BLaER1 treated with 17β-estradiol and CSF1 and Interleukin-3, amounts not matched to agents 10 nM and 100 nM (cell line): ENCODE data around the gene ATP6V1C2.

ENCODE experiments used
- H3K27ac ChIP-seq, 11 experiments: shearing (Covaris generic); formaldehyde crosslinking; 2 replicates each; pipeline ENCODE4 v1.8.1; 2022
- H3K27me3 ChIP-seq, 11 experiments: shearing (Covaris generic); formaldehyde crosslinking; 2 replicates each; pipeline ENCODE4 v1.8.1; 2022
- H3K36me3 ChIP-seq, 11 experiments: shearing (Covaris generic); formaldehyde crosslinking; 2 replicates each; pipeline ENCODE4 v1.8.1; 2022
- H3K4me1 ChIP-seq, 10 experiments: shearing (Covaris generic); formaldehyde crosslinking; 2 replicates each; pipeline ENCODE4 v1.8.1; 2022
- H3K4me2 ChIP-seq, 11 experiments: shearing (Covaris generic); formaldehyde crosslinking; 2 replicates each; pipeline ENCODE4 v1.8.1; 2022
- H3K4me3 ChIP-seq, 10 experiments: shearing (Covaris generic); formaldehyde crosslinking; 2 replicates each; pipeline ENCODE4 v1.8.1; 2022
- H3K9ac ChIP-seq, 11 experiments: shearing (Covaris generic); formaldehyde crosslinking; 2 replicates each; pipeline ENCODE4 v1.8.1; 2022
- H3K9me3 ChIP-seq, 11 experiments: shearing (Covaris generic); formaldehyde crosslinking; replicated peaks in 1 of 11; 2 replicates each; pipeline ENCODE4 v1.8.1; 2022
- H4K20me1 ChIP-seq, 11 experiments: shearing (Covaris generic); formaldehyde crosslinking; 2 replicates each; pipeline ENCODE4 v1.8.1; 2022
- Cebpa-rat ChIP-seq, 11 experiments: shearing (Covaris generic); IDR thresholded peaks; 2 replicates each; pipeline ENCODE4 v1.8.1; 2022

The ATP6V1C2 gene

DNA sequence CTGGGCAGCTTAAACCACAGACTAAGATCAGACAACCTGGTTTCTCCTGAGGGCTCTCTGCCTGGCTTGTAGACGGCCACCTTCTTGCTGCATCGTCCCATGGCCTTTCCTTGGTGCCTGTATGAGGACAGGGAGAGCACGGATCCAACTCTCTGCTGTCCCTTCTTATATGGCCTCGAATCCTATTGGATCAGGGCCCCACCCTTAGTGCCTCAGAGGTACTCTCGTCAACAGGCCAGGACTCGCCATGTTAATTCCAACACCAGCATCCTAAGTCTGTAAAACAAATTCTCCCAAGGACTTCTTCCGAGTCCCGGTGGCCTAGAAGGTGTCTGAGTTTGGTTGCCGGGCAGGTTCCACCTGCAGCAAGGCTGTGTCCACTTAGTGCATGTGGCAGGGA, 40.2 kb downstream of the ATP6V1C2 start:
- Histone ChIP-seq H3K9me3 (no peaks in the 10 kb centered on the region), H3K4me1 (peaks cover 11 to 35% (median 29%) of the 10 kb centered on the region in 10 experiments)

GRCh38 chr2:10762651-10763460, 41.4 kb downstream of the ATP6V1C2 start:
- no peaks in the 10 kb centered on the region for H3K36me3 ChIP-seq
- peaks cover 11 to 35% (median 29%) of the 10 kb centered on the region in 10 experiments for H3K4me1 ChIP-seq
- no peaks in the 10 kb centered on the region for H3K27me3 ChIP-seq
- H3K27ac ChIP-seq, result no peak overlapping the region; a peak in 1 of 22 replicates
- peaks cover 0 to 13% (median 0%) of the 10 kb centered on the region in 11 experiments; a peak in 2 of 22 replicates for H4K20me1 ChIP-seq
- no peaks in the 10 kb centered on the region for H3K9me3 ChIP-seq
- no peak overlapping the region; a peak in 1 of 20 replicates for H3K4me3 ChIP-seq
- peak overlapping the region in 10 of 11 experiments; percentile 37 to 93 (median 84); a peak in 18 of 22 replicates for H3K4me2 ChIP-seq
- peak overlapping the region in 2 of 11 experiments; percentile 41 to 44; a peak in 2 of 22 replicates for H3K9ac ChIP-seq
- no peak for TF ChIP-seq Cebpa-rat (IDR thresholded peaks at IDR 0.05)

More for the DNA sequence above, 40.2 kb downstream of the ATP6V1C2 start:
- H4K20me1 ChIP-seq, result peaks cover 0 to 13% (median 0%) of the 10 kb centered on the region in 11 experiments; a peak in 2 of 22 replicates
- no peak for TF ChIP-seq Cebpa-rat (IDR thresholded peaks at IDR 0.05)
- H3K9ac ChIP-seq, result no peak overlapping the region
- no peak overlapping the region for H3K27ac ChIP-seq
- no peak overlapping the region for H3K4me2 ChIP-seq
- H3K4me3 ChIP-seq, result no peak overlapping the region
- no peaks in the 10 kb centered on the region for H3K36me3 ChIP-seq
- no peaks in the 10 kb centered on the region for H3K27me3 ChIP-seq

DNA sequence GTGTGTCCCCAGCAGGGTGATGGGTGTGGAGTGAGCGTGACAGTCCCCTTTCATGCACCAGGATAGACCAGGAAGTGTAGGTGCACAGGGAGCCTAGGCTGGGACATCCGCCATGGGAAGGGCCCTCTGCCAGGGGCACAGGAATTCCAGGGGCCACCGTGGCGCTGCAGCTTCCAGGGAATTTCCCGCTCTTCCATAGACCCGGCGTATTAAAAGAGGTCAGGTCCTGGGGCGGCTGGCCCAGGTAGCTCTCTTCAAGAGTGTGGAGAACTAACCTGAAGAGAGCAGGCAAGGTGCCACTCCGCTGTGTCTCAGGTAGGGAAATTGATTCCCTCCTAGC, 42.0 kb downstream of the ATP6V1C2 start:
- Histone ChIP-seq H3K9me3 (no peaks in the 10 kb centered on the region), H3K36me3 (no peaks in the 10 kb centered on the region), H3K4me3 (no peak overlapping the region; a peak in 2 of 20 replicates), H3K27me3 (no peaks in the 10 kb centered on the region), H3K4me2 (peak overlapping the region; percentile 37 to 93 (median 83); a peak in 21 of 22 replicates), H4K20me1 (peaks cover 0 to 13% (median 0%) of the 10 kb centered on the region in 11 experiments; a peak in 2 of 22 replicates), H3K27ac (peak overlapping the region in 2 of 11 experiments; percentile 2 to 11; a peak in 3 of 22 replicates), H3K4me1 (peaks cover 11 to 35% (median 29%) of the 10 kb centered on the region in 10 experiments), H3K9ac (peak overlapping the region in 4 of 11 experiments; percentile 25 to 44 (median 34); a peak in 2 of 22 replicates)
- TF ChIP-seq Cebpa-rat (IDR thresholded peaks at IDR 0.05), result no peak

- H3K27me3 ChIP-seq, result no peaks in the 10 kb centered on the region
- TF ChIP-seq Cebpa-rat (IDR thresholded peaks at IDR 0.05), result no peak
- peaks cover 0 to 13% (median 0%) of the 10 kb centered on the region in 11 experiments; a peak in 3 of 22 replicates for H4K20me1 ChIP-seq
- H3K9ac ChIP-seq, result peak overlapping the region in 4 of 11 experiments; percentile 25 to 44 (median 34); a peak in 4 of 22 replicates
- peaks cover 11 to 35% (median 29%) of the 10 kb centered on the region in 10 experiments for H3K4me1 ChIP-seq
- H3K4me2 ChIP-seq, result peak overlapping the region; percentile 37 to 93 (median 83)
- H3K36me3 ChIP-seq, result no peaks in the 10 kb centered on the region
- H3K27ac ChIP-seq, result peak overlapping the region in 1 of 11 experiments; percentile 17; a peak in 2 of 22 replicates
- no peak overlapping the region for H3K4me3 ChIP-seq
- no peaks in the 10 kb centered on the region for H3K9me3 ChIP-seq
Observed at GRCh38 chr2:10764096-10764785, 42.8 kb downstream of the ATP6V1C2 start.

DNA sequence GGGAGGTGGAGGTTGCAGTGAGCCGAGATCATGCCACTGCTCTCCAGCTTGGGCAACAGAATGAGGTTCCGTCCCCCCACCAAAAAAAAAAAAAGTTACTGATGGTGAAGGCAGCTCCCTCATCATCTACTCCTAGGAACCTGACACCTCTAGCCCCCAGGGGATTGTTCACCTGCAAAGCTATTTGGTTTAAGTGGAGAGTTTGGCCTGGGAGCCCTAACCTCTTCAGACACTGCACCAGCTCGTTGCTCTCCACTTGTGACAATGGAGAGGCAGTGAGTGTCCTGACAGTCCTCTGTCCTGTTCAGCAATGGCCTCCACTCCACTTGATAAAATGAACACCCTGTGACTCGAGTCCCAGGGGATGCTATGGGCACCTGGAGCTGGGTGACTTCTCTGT, 43.5 kb downstream of the ATP6V1C2 start:
- Histone ChIP-seq H3K9ac (no peak overlapping the region), H3K27ac (no peak overlapping the region), H3K9me3 (no peaks in the 10 kb centered on the region), H3K36me3 (no peaks in the 10 kb centered on the region), H3K4me3 (no peak overlapping the region), H4K20me1 (peaks cover 0 to 13% (median 0%) of the 10 kb centered on the region in 11 experiments; a peak in 3 of 22 replicates), H3K4me1 (peaks cover 11 to 35% (median 29%) of the 10 kb centered on the region in 10 experiments), H3K4me2 (peak overlapping the region in 5 of 11 experiments; percentile 21 to 93 (median 85); a peak in 4 of 22 replicates), H3K27me3 (no peaks in the 10 kb centered on the region)
- TF ChIP-seq Cebpa-rat (IDR thresholded peaks at IDR 0.05), result no peak

DNA sequence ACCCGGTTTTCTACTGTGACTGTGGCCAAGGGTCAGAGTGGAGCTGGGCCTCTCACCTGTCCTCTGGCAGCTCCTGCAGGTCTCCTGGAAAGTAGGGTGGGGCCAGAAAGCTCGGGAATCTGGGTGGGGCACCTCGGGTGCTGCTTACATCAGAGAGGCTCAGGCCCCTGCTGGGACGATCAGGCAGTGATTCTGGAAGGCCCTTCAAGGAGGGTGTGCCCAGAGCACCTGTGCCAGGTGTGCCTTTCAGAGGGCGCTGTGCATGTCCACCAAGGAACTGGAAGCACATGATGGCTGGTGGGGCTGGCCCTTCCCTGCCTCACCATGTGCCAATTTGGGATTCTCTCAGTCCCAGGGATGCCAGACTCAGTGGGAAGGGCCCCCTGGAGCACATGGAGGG, 44.0 kb downstream of the ATP6V1C2 start:
- H3K27me3 ChIP-seq, result no peaks in the 10 kb centered on the region
- H3K36me3 ChIP-seq, result no peaks in the 10 kb centered on the region
- H3K4me2 ChIP-seq, result peak overlapping the region in 2 of 11 experiments; percentile 83 to 85; a peak in 2 of 22 replicates
- H3K4me3 ChIP-seq, result no peak overlapping the region
- peaks cover 0 to 13% (median 0%) of the 10 kb centered on the region in 11 experiments; a peak in 3 of 22 replicates for H4K20me1 ChIP-seq
- no peak overlapping the region for H3K9ac ChIP-seq
- no peak overlapping the region for H3K27ac ChIP-seq
- H3K4me1 ChIP-seq, result peaks cover 11 to 35% (median 29%) of the 10 kb centered on the region in 10 experiments
- no peaks in the 10 kb centered on the region for H3K9me3 ChIP-seq
- no peak for TF ChIP-seq Cebpa-rat (IDR thresholded peaks at IDR 0.05)

DNA sequence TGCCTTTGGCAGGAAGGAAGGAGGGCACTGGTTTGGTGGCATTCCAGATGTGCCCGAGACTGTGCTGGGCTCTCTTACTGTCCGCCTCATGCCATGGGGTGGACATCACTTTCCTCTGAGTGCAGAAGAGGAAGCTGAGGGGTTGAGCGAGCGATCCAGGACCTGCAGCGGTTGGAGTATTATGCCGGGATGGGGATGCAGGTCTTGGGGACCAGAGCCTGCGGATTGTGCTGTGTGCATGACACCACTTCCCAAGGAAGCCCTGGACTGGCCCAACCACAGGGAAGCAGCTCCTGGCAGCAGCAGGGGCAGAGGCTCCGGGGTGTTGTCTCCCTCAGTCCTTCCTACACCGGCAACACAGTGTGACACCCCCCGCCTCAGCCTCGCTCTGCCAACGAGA, 44.5 kb downstream of the ATP6V1C2 start:
- Histone ChIP-seq H3K4me3 (no peak overlapping the region), H3K4me2 (no peak overlapping the region), H3K27me3 (no peaks in the 10 kb centered on the region), H3K4me1 (peaks cover 11 to 35% (median 29%) of the 10 kb centered on the region in 10 experiments), H4K20me1 (peaks cover 0 to 13% (median 0%) of the 10 kb centered on the region in 11 experiments; a peak in 3 of 22 replicates), H3K27ac (no peak overlapping the region), H3K36me3 (no peaks in the 10 kb centered on the region), H3K9me3 (no peaks in the 10 kb centered on the region), H3K9ac (no peak overlapping the region)
- TF ChIP-seq Cebpa-rat (IDR thresholded peaks at IDR 0.05), result no peak

- Histone ChIP-seq H3K4me3 (no peak overlapping the region), H3K36me3 (no peaks in the 10 kb centered on the region), H3K4me1 (peaks cover 11 to 29% (median 23%) of the 10 kb centered on the region in 10 experiments), H3K27me3 (no peaks in the 10 kb centered on the region), H3K4me2 (no peak overlapping the region), H3K9me3 (no peaks in the 10 kb centered on the region), H3K9ac (no peak overlapping the region), H3K27ac (no peak overlapping the region), H4K20me1 (peaks cover 0 to 13% (median 0%) of the 10 kb centered on the region in 11 experiments; a peak in 3 of 22 replicates)
- no peak for TF ChIP-seq Cebpa-rat (IDR thresholded peaks at IDR 0.05)
Observed at GRCh38 chr2:10768063-10768507, 46.7 kb downstream of the ATP6V1C2 start.
